SH-SY5Y (cell line): ENCODE measurements around the gene DLAT.

ENCODE experiments used
- GATA2 ChIP-seq: IDR thresholded peaks from 2 replicates; pipeline ENCODE4 v1.6.1; 2011; ENCODE audit warnings: mild to moderate bottlenecking, low read depth, low read length
- GATA3 ChIP-seq: IDR thresholded peaks from 2 replicates; pipeline ENCODE4 v1.6.1; 2011; ENCODE audit warnings: low read depth, mild to moderate bottlenecking, low read length, moderate library complexity

DNA sequence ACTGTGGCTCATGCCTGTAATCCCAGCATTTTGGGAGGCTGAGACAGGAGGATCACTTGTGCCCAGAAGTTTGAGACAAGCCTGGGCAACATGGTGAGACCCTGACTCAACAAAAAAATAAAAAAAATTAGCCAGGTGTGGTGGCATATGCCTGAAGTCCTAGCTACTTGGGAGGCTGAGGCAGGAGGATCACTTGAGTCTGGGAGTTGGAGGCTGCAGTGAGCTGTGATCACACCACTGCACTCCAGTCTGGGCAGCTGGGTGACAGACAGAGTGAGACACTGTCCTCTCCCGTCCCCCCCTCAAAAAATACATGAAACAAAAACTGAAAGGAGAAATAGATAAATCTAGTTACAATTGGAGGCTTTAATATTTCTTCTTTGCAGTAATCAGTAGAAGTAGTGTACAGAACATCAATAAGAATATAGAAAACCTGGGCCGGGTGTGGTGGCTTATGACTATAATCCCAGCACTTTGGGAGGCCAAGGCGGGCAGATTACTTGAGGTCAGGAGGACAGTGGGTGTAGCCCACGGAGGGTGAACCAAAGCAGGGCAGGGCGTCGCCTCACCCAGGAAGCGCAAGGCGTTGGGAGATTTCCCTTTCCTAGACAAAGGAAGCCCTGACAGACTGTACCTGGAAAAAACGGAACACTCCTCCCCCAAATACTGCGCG lies 19.6 kb upstream of the DLAT start:
- TF ChIP-seq GATA3, result no peak
- TF ChIP-seq GATA2, result no peak
